Large intestine (tissue), 12 donors: ENCODE measurements around the gene KRTAP5-6. TPM values are rescaled to one million over a fixed set of nuclear protein-coding genes. Genes with fewer than 3 reads are reported as not detected.

Experiments
- DNase-seq, 2 donors: peaks; one replicate each; pipeline versions ENCODE4 v3.0.0 to v3.0.0-alpha.2; 2013
- H3K27ac ChIP-seq: one replicate; pipeline ENCODE4 v1.5.1; 2013; ENCODE audit warnings: low read length
- H3K27me3 ChIP-seq: 2 replicates; pipeline ENCODE4 v1.6.1; 2013; ENCODE audit warnings: low read length; ENCODE audit not compliant: control insufficient read depth, insufficient read depth
- H3K36me3 ChIP-seq: 2 replicates; pipeline ENCODE4 v1.6.1; 2013; ENCODE audit warnings: low read length; ENCODE audit not compliant: control insufficient read depth, insufficient read depth
- H3K4me1 ChIP-seq: one replicate; pipeline ENCODE4 v1.6.1; 2013; ENCODE audit warnings: low read length; ENCODE audit not compliant: control insufficient read depth, insufficient read depth
- H3K4me3 ChIP-seq: one replicate; pipeline ENCODE4 v1.5.1; 2013; ENCODE audit warnings: low read length
- H3K9me3 ChIP-seq: one replicate; pipeline ENCODE4 v1.6.1; 2013; ENCODE audit warnings: mild to moderate bottlenecking, low read depth, low read length, moderate library complexity; ENCODE audit not compliant: control insufficient read depth
- WGBS: methylation state at CpG from one replicate; pipeline ENCODE4 v1.1.5; 2013; ENCODE audit warnings: low lambda C conversion rate; ENCODE audit not compliant: insufficient coverage; 5-methylcytosine and 5-hydroxymethylcytosine counted together
- long read RNA-seq, 11 donors: transcript quantifications; one replicate each; lab custom pipeline, GENCODE V29; 2026
- polyA plus RNA-seq: library from polyadenylated mRNA; unstranded; fragments of 120-200 nt; gene quantifications from one replicate; pipeline ENCODE4 v1.2.1, GENCODE V29; 2013

The KRTAP5-6 gene, protein sequence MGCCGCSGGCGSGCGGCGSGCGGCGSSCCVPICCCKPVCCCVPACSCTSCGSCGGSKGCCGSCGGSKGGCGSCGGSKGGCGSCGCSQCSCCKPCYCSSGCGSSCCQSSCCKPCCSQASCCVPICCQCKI
- polyA plus RNA-seq, result not detected
- long read RNA-seq, donor 1, result 0 reads
- long read RNA-seq, donor 2, result 0 reads
- long read RNA-seq, donor 3, result 0 reads
- long read RNA-seq, donor 4, result 0 reads
- long read RNA-seq, donor 5, result 0 reads
- long read RNA-seq, donor 6, result 0 reads
- long read RNA-seq, donor 7, result 0 reads
- long read RNA-seq, donor 8, result 0 reads
- long read RNA-seq, donor 9, result 0 reads
- long read RNA-seq, donor 10, result 0 reads
- long read RNA-seq, donor 11, result 0 reads

- Histone ChIP-seq H3K4me1 (peaks cover 29% of the 10 kb centered on the region), H3K36me3 (no peaks in the 10 kb centered on the region), H3K27ac (no peak within 1 kb of the TSS), H3K4me3 (no peak within 1 kb of the TSS), H3K9me3 (peaks cover 4% of the 10 kb centered on the region), H3K27me3 (no peaks in the 10 kb centered on the region)
- DNase-seq, result no peak
- 50% methylated on average over 1 of the region's 11 CpGs for WGBS
Measured at GRCh38 chr11:1696608-1697570, at the start of gene KRTAP5-6. Gene KRTAP5-6, plus strand, starts transcription at chr11:1697195. Its CDS starts 51 bp downstream, at chr11:1697246.

GRCh38 chr11:1647901-1648652, 48.9 kb upstream of the KRTAP5-6 start:
- DNase-seq, result no peak
- Histone ChIP-seq H3K9me3 (peaks cover 3% of the 10 kb centered on the region), H3K36me3 (no peaks in the 10 kb centered on the region), H3K4me1 (peaks cover 4% of the 10 kb centered on the region), H3K27ac (no peak overlapping the region), H3K27me3 (no peaks in the 10 kb centered on the region), H3K4me3 (no peak overlapping the region)
- WGBS, result 94% methylated on average over 2 of the region's 35 CpGs

DNA sequence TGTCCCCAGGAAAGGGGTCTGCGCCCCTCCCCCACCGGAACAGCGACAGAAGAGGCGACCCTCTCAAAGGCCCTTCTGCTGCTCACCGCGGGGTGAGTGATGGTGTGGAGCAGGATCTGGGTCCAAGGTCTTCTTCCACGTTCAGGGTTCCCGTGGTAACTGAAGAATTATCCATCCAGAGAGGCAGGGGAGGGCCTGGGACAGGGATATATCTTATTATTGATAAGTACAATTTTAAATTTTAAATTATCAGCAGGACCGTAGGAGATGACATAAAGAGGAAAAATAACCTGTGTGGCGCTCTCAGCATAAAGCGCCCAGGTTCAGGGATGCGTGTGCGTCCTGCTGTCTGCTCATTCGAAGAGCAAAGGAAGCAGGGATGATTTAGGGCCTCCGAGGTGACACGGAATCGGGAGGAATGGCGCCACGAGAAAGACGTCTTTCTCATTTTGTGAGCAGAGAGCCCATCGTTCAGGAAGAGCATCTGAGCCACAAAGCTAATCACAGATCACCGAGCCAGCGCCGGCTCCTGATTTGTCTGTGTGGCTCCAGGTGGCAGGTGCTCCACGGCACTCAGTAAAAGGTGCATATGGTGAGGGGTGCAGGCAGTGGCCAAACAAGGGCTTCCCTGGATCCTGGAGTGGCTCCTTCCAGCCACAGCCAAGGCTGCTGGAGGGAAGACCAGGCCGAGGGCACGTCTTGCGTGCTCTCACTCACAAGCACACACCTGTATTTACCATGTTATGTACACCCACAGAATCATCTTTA, 48.2 kb upstream of the KRTAP5-6 start:
- Histone ChIP-seq H3K36me3 (no peaks in the 10 kb centered on the region), H3K4me3 (no peak overlapping the region), H3K4me1 (peaks cover 9% of the 10 kb centered on the region), H3K9me3 (peaks cover 3% of the 10 kb centered on the region), H3K27me3 (no peaks in the 10 kb centered on the region), H3K27ac (no peak overlapping the region)
- WGBS, result 39% methylated on average over 2 of the region's 28 CpGs
- DNase-seq, result no peak

DNA sequence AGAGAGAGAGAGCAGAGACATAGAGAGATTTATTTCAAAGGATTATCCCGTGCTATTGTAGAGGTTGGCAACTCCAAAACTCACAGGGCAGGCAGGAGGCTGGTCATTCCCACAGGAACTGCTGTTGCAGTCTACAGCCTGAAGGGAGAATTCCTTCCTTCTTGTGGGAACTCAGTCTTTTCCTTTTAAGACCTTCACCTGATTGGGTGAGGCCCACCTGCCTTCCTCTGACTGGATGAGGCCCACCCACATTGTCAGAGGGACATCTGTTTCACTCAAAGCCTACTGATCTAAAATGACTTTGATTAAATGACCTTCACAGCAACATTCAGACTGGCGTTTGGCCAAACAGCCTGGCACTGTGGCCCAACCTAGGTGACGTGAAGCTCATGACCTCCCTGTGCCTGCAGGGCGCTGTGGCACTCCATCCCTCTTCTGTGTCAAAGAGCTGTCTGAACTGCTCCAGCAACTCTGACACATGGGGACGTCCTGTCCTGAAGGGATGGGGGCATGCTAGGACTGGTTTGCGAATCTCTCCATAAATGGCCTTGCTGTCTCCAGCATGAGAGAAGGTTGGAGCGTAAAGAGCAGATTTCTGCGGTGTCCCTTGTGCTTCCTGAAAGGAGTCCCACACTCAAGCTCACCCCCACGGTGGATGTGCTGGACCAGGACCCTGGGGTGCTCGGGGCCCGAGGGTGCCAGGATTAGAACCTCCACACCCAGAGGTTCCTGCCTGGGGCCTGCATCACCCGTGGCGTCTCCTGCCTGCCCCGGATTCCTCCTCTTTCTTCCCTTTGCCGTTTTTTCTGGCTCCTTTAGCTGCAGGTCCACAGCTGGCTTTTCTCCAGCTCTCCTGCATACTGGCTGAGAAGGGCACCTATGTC, 46.7 kb upstream of the KRTAP5-6 start:
- Histone ChIP-seq H3K4me1 (peaks cover 22% of the 10 kb centered on the region), H3K36me3 (no peaks in the 10 kb centered on the region), H3K27me3 (no peaks in the 10 kb centered on the region), H3K27ac (no peak overlapping the region), H3K4me3 (no peak overlapping the region), H3K9me3 (peaks cover 3% of the 10 kb centered on the region)
- DNase-seq, result no peak
- no CpG with 5 or more reads among the region's 15 CpGs for whole genome bisulfite sequencing

GRCh38 chr11:1650918-1651262, 46.1 kb upstream of the KRTAP5-6 start:
- H3K36me3 ChIP-seq, result no peaks in the 10 kb centered on the region
- no peak for DNase-seq
- no peak overlapping the region for H3K27ac ChIP-seq
- peaks cover 3% of the 10 kb centered on the region for H3K9me3 ChIP-seq
- no peaks in the 10 kb centered on the region for H3K27me3 ChIP-seq
- peaks cover 29% of the 10 kb centered on the region for H3K4me1 ChIP-seq
- H3K4me3 ChIP-seq, result no peak overlapping the region
- no CpG with 5 or more reads among the region's 5 CpGs for WGBS

- 86% methylated on average over 1 of the region's 7 CpGs for WGBS
- Histone ChIP-seq H3K27ac (no peak overlapping the region), H3K4me1 (peaks cover 32% of the 10 kb centered on the region), H3K9me3 (peaks cover 3% of the 10 kb centered on the region), H3K36me3 (no peaks in the 10 kb centered on the region), H3K4me3 (no peak overlapping the region), H3K27me3 (no peaks in the 10 kb centered on the region)
- DNase-seq, result no peak
Measured at GRCh38 chr11:1651411-1651980, 45.5 kb upstream of the KRTAP5-6 start.

GRCh38 chr11:1652026-1652425, 45.0 kb upstream of the KRTAP5-6 start:
- WGBS, result no CpG with 5 or more reads among the region's 19 CpGs
- no peaks in the 10 kb centered on the region for H3K36me3 ChIP-seq
- no peak overlapping the region for H3K4me3 ChIP-seq
- H3K27ac ChIP-seq, result no peak overlapping the region
- no peak for DNase-seq
- no peaks in the 10 kb centered on the region for H3K27me3 ChIP-seq
- H3K4me1 ChIP-seq, result peaks cover 32% of the 10 kb centered on the region
- H3K9me3 ChIP-seq, result peaks cover 3% of the 10 kb centered on the region

DNA sequence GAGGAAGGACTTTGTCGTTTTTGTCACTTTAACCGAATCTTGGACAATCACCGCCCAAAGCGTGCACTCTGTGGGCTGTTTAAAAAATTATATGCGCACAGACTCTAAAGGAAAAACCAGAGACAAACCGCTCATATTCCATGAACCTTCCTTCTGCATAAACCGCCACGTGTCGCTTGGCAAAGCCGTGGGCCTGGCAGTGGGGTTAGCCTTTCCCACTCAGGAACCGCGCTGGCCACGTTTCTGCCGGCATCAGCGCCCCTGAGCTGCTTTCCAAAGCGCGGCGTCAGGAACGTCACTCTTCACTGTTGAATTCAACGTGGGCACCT, 44.6 kb upstream of the KRTAP5-6 start:
- DNase-seq, result no peak
- 100% methylated on average over 1 of the region's 20 CpGs for WGBS

More for the DNA sequence above, 44.6 kb upstream of the KRTAP5-6 start:
- no peak overlapping the region for H3K27ac ChIP-seq
- H3K36me3 ChIP-seq, result no peaks in the 10 kb centered on the region
- H3K4me1 ChIP-seq, result peaks cover 32% of the 10 kb centered on the region
- peaks cover 3% of the 10 kb centered on the region for H3K9me3 ChIP-seq
- no peak overlapping the region for H3K4me3 ChIP-seq
- H3K27me3 ChIP-seq, result no peaks in the 10 kb centered on the region
